ENCODE data around the gene DYRK1B.
"Not testable (repeated sequence)": the region's sequence is repeated elsewhere in the genome, so short reads cannot be mapped to it uniquely, and the experiment has no call there.

The DYRK1B gene

GRCh38 chr19:39810424-39810823 lies 23.5 kb downstream of the DYRK1B start:
- no peak for DNase-seq (ENCODE audit: low spot score)

DNA sequence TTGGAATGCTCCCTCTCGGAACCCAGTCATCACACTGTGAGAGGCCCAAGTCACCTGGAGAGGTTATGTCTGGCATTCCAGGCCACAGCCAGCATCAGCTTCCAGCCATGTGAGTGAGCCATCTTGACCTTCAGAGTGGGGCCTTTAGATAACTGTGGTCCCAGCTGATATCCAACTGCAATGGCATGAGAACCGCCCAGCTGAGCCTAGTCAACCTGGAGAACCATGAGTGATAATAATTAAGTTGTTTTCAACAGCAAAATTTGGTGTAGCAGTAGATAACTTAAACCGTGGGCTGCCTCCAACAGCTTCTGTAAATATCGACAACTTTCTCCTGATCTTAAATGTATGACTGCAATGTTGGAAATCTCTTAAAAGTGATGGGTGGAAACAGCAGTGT lies 24.6 kb downstream of the DYRK1B start:
- no peak for DNase-seq (ENCODE audit: low spot score)

DNA sequence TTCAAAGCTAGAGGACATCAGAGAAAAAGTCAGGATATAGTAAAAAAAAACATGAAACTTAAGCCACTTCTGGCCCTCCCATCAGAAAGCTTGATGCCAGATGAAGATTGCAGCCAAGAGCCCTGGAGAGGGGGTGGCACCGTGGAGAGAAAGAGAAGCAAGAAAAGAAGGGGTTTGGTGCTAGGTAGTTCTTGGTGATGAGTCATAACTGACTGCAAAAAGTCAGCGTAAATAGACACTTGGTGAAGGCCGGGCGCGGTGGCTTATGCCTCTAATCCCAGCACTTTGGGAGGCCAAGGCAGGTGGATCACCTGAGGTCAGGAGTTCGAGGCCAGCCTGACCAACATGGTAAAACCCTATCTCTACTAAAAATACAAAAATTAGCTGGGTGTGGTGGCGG lies 25.3 kb downstream of the DYRK1B start:
- not testable (repeated sequence) for DNase-seq (ENCODE audit: low spot score)

DNA sequence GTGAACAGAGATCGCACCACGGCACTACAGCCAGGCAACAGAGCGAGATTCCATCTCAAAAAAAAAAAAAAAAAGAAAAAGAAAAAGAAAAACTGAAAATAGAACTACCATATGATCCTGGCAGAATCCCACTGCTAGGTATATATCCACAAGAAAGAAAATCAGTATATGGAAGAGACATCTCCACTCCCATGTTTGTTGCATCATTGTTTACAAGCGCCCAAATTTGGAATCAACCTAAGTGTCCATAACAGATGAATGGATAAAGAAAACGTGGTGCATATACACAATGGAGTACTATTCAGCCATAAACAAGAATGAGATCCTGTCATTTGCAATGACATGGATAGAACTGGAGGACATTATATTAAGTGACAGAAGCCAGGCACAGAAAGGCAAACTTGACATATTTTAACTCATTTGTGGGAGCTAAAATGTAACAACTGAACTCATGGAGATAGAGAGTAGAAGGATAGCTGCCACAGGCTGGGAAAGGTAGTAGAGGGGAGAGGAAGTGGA lies 26.1 kb downstream of the DYRK1B start:
- no peak for DNase-seq (ENCODE audit: low spot score)

- DNase-seq (ENCODE audit: low spot score) = no peak
Observed at GRCh38 chr19:39805104-39805503, 28.9 kb downstream of the DYRK1B start.

GRCh38 chr19:39802958-39803357 lies 31.0 kb downstream of the DYRK1B start:
- DNase-seq (ENCODE audit: low spot score) = no peak

GRCh38 chr19:39797083-39797482 lies 36.9 kb downstream of the DYRK1B start:
- DNase-seq (ENCODE audit: low spot score) = no peak

- DNase-seq (ENCODE audit: low spot score) = no peak
Observed at GRCh38 chr19:39796000-39796498, 37.9 kb downstream of the DYRK1B start.

DNA sequence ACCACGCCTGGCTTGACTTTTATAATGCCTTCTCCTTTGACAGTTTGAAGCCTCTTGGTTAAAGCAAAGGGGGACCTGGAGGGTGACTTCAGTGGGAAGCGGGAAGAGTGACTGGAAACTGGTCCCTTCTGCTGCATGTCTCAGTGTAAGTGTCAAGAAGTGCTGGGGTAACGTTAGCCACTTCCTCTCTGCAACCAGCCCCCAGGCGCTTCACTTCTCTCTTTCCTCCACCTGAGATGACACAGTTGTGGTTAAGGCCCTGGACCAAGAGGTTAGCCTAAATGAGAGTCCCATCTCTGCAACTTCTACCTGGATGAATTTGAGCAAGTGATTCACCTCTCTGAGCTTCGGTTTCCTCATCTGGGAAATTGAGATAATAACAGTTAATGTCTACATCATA lies 39.0 kb downstream of the DYRK1B start:
- peak; percentile 17 for DNase-seq (ENCODE audit: low spot score)

- peak; percentile 70 for DNase-seq (ENCODE audit: low spot score)
Observed at GRCh38 chr19:39792999-39793546, 40.9 kb downstream of the DYRK1B start.

DNA sequence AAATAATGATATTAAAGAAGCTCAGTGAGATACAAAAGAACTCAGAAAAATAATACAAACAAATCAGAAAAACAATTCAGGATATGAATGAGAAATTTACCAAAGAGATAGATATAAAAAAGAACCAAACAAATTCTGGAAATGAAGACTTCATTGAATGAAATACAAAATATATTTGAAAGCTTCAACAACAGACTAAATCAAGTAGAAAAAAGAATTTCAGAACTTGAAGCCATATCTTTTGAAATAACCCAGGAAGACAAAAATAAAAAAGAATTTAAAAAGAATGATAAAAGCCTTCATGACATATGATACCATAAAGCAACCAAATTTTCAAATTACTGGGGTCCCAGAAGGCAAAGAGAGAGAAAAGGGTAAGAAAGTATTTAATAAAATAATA lies 45.7 kb downstream of the DYRK1B start:
- no peak for DNase-seq (ENCODE audit: low spot score)

DNA sequence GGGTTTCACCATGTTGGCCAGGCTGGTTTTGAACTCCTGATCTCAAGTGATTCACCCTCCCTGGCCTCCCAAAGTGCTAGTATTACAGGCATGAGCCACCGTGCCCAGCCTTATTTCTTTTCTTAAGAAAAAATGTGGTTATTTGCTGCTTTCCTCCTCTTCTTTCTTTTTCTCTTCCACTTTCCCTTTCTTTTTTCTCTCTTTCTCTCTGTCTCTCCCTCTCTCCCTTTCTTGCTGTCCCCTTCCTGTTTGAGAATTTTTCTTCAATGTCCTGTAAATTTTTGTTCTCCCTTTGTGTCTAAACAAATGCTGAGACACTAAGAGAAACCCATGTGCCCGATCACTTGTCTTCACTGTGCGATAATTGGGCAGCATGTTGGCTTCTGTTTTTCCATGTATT lies 53.1 kb downstream of the DYRK1B start:
- DNase-seq (ENCODE audit: low spot score) = no peak

DNA sequence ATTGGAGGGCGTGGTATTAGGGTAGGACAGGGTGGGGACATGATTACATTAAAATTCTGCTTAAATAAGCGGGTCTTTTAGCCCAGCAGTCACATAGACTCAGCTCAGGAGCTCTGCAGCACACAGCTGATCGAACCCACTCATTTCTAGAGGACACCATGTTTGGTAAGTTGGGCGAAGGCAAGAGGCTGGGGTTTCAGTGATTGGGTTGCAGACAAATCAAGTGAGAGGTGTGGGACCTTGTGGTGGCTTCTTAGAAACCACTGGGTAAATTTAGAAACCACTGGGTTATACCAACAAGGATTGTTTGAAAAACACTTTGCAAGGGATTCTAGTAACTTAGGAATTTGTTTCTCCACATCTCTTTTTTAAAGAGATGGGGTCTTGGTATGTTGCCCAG lies 55.2 kb downstream of the DYRK1B start, which contains the start of gene LEUTX:
LEUTX (plus strand) TSS at position 92 of the 400 bp plus-strand sequence; CDS start at position 159, 67 bp downstream.
- peak; percentile 87 for DNase-seq (ENCODE audit: low spot score)
